LNCAP (cell line): ENCODE measurements around the gene CARD10.

ENCODE experiments used
- CTCF ChIP-seq: fragments of 450-650 bp; IDR thresholded peaks from 2 replicates; pipeline ENCODE4 v1.5.1; 2017; ENCODE audit warnings: mild to moderate bottlenecking

CARD10 gene

GRCh38 chr22:37476389-37477329 lies 42.6 kb downstream of the CARD10 start:
- TF ChIP-seq CTCF, result no peak

- no peak for TF ChIP-seq CTCF
These were observed 44.6 kb downstream of the CARD10 start for GRCh38 chr22:37474447-37475090.

- no peak for TF ChIP-seq CTCF
These were observed 45.7 kb downstream of the CARD10 start for GRCh38 chr22:37473437-37473946.

- peak; percentile 53 for TF ChIP-seq CTCF
These were observed 46.7 kb downstream of the CARD10 start for GRCh38 chr22:37472418-37473006.

GRCh38 chr22:37471727-37472417 lies 47.3 kb downstream of the CARD10 start:
- TF ChIP-seq CTCF, result no peak

GRCh38 chr22:37470087-37470445 lies 49.1 kb downstream of the CARD10 start:
- TF ChIP-seq CTCF, result no peak
